DOHH2 (cell line): Measurements from ENCODE around the gene PPP2R3A.

Experiments used
- EZH2phosphoT487 ChIP-seq: fragments of 200-600 bp; sonication (generic); IDR thresholded peaks from 2 replicates; pipeline ENCODE4 v1.6.1; 2017; ENCODE audit warnings: borderline replicate concordance, mild to moderate bottlenecking, antibody characterized with exemption, low read length, moderate library complexity, mixed read lengths
- TF ChIP-seq, protein P1 (sequence below): fragments of 200-600 bp; sonication (generic); IDR thresholded peaks from one replicate; pipeline ENCODE4 v1.5.1; 2014; ENCODE audit warnings: antibody characterized with exemption, mild to moderate bottlenecking, low read depth, low read length; ENCODE audit not compliant: poor library complexity, severe bottlenecking

- TF ChIP-seq, protein P1, sequence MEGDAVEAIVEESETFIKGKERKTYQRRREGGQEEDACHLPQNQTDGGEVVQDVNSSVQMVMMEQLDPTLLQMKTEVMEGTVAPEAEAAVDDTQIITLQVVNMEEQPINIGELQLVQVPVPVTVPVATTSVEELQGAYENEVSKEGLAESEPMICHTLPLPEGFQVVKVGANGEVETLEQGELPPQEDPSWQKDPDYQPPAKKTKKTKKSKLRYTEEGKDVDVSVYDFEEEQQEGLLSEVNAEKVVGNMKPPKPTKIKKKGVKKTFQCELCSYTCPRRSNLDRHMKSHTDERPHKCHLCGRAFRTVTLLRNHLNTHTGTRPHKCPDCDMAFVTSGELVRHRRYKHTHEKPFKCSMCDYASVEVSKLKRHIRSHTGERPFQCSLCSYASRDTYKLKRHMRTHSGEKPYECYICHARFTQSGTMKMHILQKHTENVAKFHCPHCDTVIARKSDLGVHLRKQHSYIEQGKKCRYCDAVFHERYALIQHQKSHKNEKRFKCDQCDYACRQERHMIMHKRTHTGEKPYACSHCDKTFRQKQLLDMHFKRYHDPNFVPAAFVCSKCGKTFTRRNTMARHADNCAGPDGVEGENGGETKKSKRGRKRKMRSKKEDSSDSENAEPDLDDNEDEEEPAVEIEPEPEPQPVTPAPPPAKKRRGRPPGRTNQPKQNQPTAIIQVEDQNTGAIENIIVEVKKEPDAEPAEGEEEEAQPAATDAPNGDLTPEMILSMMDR: no peak
- no peak for TF ChIP-seq EZH2phosphoT487
These were observed 16.9 kb downstream of the PPP2R3A start for GRCh38 chr3:135982404-135982761.
